ENCODE data around the gene LGI4.

- TF ChIP-seq CTCF (conservative IDR thresholded peaks at IDR 0.05; ENCODE audit: low read depth in 2 of 2) (no peak), EZH2 (IDR thresholded peaks at IDR 0.05; ENCODE audit: low read depth, unreplicated experiment) (no peak), POLR2AphosphoS5 (IDR thresholded peaks at IDR 0.05; ENCODE audit: low read depth) (no peak), CREB1 (CRISPR knock-in tag; IDR thresholded peaks at IDR 0.05; ENCODE audit: low read depth) (no peak), JUNB (IDR thresholded peaks at IDR 0.05; ENCODE audit: unreplicated experiment) (no peak), REST (IDR thresholded peaks at IDR 0.05; ENCODE audit: unreplicated experiment) (no peak), ZNF114 (CRISPR knock-in tag; IDR thresholded peaks at IDR 0.05) (no peak), EZH2phosphoT487 (IDR thresholded peaks at IDR 0.05; ENCODE audit: unreplicated experiment) (no peak)
Observed at GRCh38 chr19:35138305-35138892, 3.5 kb upstream of the LGI4 start, which contains the start of gene FXYD1.

Data from GM23338 (cell line).